Colonic mucosa (tissue), 4 donors: ENCODE data around the gene ATXN1. TPM values are rescaled to one million over a fixed set of nuclear protein-coding genes. Genes with fewer than 3 reads are reported as not detected.

Experiments used
- DNase-seq: peaks from one replicate; pipeline ENCODE4 v3.0.0-alpha.2; 2020
- H3K27ac ChIP-seq: fragments of 200-600 bp; one replicate; pipeline ENCODE4 v1.8.0; 2021
- H3K27me3 ChIP-seq: fragments of 200-600 bp; one replicate; pipeline ENCODE4 v1.8.0; 2021
- H3K36me3 ChIP-seq: fragments of 200-600 bp; one replicate; pipeline ENCODE4 v1.8.0; 2021
- H3K4me1 ChIP-seq: fragments of 200-600 bp; one replicate; pipeline ENCODE4 v1.8.0; 2021; ENCODE audit warnings: mild to moderate bottlenecking
- H3K4me3 ChIP-seq: fragments of 200-600 bp; one replicate; pipeline ENCODE4 v1.8.0; 2021
- H3K9ac ChIP-seq, 2 donors: one replicate each; pipeline ENCODE4 v1.7.0; 2013; ENCODE audit warnings: control low read depth in 2 of 2, low read depth in 2 of 2, low read length in 2 of 2
- H3K9me3 ChIP-seq: fragments of 200-600 bp; one replicate; pipeline ENCODE4 v1.8.0; 2021
- CTCF ChIP-seq: fragments of 200-600 bp; IDR thresholded peaks from one replicate; pipeline ENCODE4 v1.8.0; 2022; ENCODE audit warnings: antibody characterized with exemption, mild to moderate bottlenecking
- intact Hi-C: fragments of 100-400 bp; cut with DNase I; formaldehyde crosslinking; loops from one replicate; pipeline ENCODE4 v1.14.1; 2022
- total RNA-seq, 2 donors: library from RNA; stranded (reverse); fragmentation: NEBNext Ultra II Directional in 1 of 2; extraction: Animal tissue kit (Norgen Biotek cat#: 25700) in 1 of 2; gene quantifications; one replicate each; pipeline ENCODE4 v1.2.1, GENCODE V29; 2021
- donor health status: healthy.
- donor health status: DM: no; HTN: no; CAD: no.
- donor health status: DM: no; HTN: no; CAD: no.

Gene ATXN1
- total RNA-seq, 2 donors from 2014 or later, result 24.5 to 41.9 TPM

- Histone ChIP-seq H3K9me3 (no peaks in the 10 kb centered on the region), H3K4me1 (no peaks in the 10 kb centered on the region), H3K9ac (no peak overlapping the region), H3K27ac (no peak overlapping the region), H3K27me3 (no peaks in the 10 kb centered on the region), H3K36me3 (no peaks in the 10 kb centered on the region), H3K4me3 (no peak overlapping the region)
- intact Hi-C loops, result no loop called here
- DNase-seq, result no peak
- no peak for TF ChIP-seq CTCF
Observed at GRCh38 chr6:16595514-16596120, 165.6 kb downstream of the ATXN1 start.

GRCh38 chr6:16594849-16595248, 166.4 kb downstream of the ATXN1 start:
- Histone ChIP-seq H3K36me3 (no peaks in the 10 kb centered on the region), H3K9ac (no peak overlapping the region), H3K27me3 (no peaks in the 10 kb centered on the region), H3K4me1 (no peaks in the 10 kb centered on the region), H3K9me3 (no peaks in the 10 kb centered on the region), H3K27ac (no peak overlapping the region), H3K4me3 (no peak overlapping the region)
- no peak for DNase-seq
- intact Hi-C loops, result no loop called here
- no peak for TF ChIP-seq CTCF

GRCh38 chr6:16592223-16592911, 168.9 kb downstream of the ATXN1 start:
- intact Hi-C loops, result no loop called here
- no peak for TF ChIP-seq CTCF
- H3K27ac ChIP-seq, result no peak overlapping the region

GRCh38 chr6:16591396-16592222, 169.7 kb downstream of the ATXN1 start:
- DNase-seq, result no peak
- H3K9ac ChIP-seq, result no peak overlapping the region
- H3K36me3 ChIP-seq, result no peaks in the 10 kb centered on the region
- H3K9me3 ChIP-seq, result no peaks in the 10 kb centered on the region
- no peaks in the 10 kb centered on the region for H3K4me1 ChIP-seq
- no peak overlapping the region for H3K27ac ChIP-seq
- intact Hi-C loops, result no loop called here
- no peak overlapping the region for H3K4me3 ChIP-seq
- no peak for TF ChIP-seq CTCF
- H3K27me3 ChIP-seq, result no peaks in the 10 kb centered on the region

More at GRCh38 chr6:16592223-16592911, 168.9 kb downstream of the ATXN1 start:
- DNase-seq, result no peak
- H3K9me3 ChIP-seq, result no peaks in the 10 kb centered on the region
- no peak overlapping the region for H3K4me3 ChIP-seq
- no peaks in the 10 kb centered on the region for H3K4me1 ChIP-seq
- no peak overlapping the region for H3K9ac ChIP-seq
- no peaks in the 10 kb centered on the region for H3K36me3 ChIP-seq
- H3K27me3 ChIP-seq, result no peaks in the 10 kb centered on the region

GRCh38 chr6:16585805-16586204, 175.5 kb downstream of the ATXN1 start:
- intact Hi-C loops, result no loop called here
- Histone ChIP-seq H3K9ac (no peak overlapping the region), H3K27ac (no peak overlapping the region), H3K27me3 (no peaks in the 10 kb centered on the region), H3K36me3 (no peaks in the 10 kb centered on the region), H3K9me3 (no peaks in the 10 kb centered on the region), H3K4me1 (no peaks in the 10 kb centered on the region), H3K4me3 (no peak overlapping the region)
- no peak for TF ChIP-seq CTCF
- DNase-seq, result no peak
